HUDEP-2 (cell line): Measurements from ENCODE around the gene ZDHHC1.
"Not testable (repeated sequence)": the region's sequence is repeated elsewhere in the genome, so short reads cannot be mapped to it uniquely, and the experiment has no call there.

ENCODE experiments used
- DNase-seq, 76 experiments: peaks; one replicate each; lab custom pipeline; 2025; ENCODE audit not compliant: unreplicated experiment in 76 of 76; lab: John Stamatoyannopoulos, UW

The ZDHHC1 gene

DNA sequence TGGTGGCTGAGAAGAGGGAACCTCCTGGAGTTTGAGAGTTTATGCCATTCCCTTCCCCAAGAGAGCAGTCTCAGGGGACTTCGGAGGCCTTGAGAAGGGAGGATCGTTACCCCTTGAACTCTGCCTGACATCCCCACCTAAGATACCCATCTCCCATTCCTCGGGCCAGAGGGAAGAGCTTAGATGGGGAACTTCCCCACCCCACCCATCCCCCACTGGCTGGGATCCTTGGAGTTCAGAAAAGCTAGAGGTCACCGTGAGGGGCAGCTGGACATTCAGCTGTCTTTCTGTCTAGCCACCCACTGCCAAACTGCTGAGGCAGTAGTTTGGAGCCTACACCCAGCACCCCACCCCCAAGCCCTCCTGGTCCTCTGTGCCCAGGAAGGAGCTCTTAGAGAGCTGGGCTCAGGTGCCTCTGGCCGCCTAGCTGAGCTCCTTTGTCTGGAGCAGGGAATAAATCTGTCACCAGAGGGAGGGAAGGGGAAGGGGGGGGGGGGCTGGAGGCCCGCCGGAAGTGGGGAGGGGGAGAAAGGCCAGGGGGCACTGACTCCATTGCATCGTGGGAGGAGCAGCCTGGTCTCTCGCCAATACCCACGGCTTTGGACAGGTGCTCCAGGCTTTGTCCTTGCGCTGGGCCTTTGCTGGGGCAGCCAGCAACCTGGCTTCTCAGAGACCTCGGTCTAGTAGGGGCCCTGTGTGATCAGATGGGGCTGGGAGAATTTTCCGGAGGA is 15.7 kb upstream of the ZDHHC1 start:
- DNase-seq = no peak

DNA sequence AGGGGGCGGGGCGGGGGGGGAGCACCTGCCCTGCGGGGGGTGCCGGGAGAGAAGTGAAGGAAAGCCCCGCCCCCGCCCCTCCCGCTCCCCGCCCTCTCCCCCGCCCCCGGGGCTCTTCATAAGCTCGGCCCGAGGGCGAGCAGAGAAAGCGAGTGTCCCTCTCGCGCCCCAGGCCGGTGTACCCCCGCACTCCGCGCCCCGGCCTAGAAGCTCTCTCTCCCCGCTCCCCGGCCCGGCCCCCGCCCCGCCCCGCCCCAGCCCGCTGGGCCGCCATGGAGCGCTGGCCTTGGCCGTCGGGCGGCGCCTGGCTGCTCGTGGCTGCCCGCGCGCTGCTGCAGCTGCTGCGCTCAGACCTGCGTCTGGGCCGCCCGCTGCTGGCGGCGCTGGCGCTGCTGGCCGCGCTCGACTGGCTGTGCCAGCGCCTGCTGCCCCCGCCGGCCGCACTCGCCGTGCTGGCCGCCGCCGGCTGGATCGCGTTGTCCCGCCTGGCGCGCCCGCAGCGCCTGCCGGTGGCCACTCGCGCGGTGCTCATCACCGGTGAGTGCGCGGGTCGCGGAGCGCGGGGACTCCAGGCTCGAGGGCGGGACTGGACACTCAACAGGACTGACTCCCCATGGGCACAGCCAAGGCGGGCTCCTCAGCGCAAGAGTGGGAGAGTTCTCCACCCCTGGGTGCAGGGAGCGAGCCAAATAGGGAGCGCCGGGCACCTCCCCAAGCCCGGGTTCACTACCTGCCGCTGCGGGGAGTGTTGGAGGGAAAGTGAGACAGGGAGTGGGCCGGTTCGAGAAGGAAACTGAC is 14.9 kb upstream of the ZDHHC1 start, which contains the start of gene HSD11B2:
HSD11B2 (plus strand) TSS at position 145 of the 798 bp plus-strand sequence; CDS start at position 273, 128 bp downstream.
- DNase-seq = peak in 34 of 76 experiments; percentile 5 to 70 (median 33)

DNA sequence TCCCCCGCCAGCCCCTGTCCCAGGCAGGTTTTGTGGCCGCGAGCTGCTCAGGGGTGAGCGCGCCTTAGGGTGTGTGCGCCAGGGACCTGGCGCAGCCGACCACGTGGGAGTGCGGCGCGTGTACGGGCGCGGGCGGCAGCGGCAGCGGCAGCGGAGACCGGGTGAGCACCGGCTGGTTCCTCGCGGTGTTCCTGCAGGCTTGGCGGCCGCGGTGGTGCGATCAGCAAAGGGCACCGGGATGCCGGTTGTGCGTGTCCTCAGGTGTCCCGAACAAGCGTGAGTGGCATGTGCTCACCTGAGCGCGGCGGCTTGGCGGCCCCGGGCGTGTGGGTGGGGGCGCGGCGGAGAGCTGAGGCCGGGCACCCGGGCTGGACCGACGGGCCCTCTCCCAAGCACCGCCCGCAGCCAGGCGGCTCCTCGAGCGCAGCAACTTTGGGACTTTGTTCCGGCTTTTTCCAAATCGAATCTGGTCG is 14.3 kb upstream of the ZDHHC1 start:
- peak in 14 of 76 experiments; percentile 8 to 53 (median 26) for DNase-seq

DNA sequence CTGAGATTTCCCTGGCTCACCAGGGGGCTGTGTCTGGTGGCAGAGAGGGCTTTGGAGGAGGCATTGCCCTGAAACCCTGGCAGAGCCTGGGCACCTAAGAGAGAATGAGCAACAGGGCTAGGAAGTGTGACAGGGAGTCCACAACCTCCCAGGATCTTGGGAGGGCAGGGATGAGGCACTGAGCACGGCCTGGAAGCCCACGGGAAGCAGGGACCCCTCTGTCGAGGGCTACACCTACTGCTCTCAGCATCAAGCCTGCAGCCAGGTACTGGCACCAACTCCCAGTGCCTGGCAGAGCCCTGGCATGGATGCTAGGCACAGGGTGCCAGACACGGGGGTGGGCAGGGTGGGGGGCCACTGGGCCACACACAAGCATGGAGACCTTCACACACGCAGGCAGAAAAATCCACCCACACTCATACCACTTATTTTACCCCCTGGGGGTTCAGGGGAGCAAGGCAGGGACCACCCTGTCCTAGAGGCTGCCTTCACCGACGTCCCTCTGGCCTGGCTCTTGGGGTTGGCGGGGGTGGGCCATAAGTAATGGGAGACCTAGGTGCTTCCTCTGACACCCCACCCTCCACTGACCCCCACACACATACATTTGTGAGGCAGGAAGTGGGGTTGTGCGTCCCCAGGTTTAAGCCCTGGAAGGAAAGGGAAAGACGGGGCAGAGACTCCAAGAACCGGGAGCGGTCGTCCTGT is 13.7 kb upstream of the ZDHHC1 start:
- no peak for DNase-seq

DNA sequence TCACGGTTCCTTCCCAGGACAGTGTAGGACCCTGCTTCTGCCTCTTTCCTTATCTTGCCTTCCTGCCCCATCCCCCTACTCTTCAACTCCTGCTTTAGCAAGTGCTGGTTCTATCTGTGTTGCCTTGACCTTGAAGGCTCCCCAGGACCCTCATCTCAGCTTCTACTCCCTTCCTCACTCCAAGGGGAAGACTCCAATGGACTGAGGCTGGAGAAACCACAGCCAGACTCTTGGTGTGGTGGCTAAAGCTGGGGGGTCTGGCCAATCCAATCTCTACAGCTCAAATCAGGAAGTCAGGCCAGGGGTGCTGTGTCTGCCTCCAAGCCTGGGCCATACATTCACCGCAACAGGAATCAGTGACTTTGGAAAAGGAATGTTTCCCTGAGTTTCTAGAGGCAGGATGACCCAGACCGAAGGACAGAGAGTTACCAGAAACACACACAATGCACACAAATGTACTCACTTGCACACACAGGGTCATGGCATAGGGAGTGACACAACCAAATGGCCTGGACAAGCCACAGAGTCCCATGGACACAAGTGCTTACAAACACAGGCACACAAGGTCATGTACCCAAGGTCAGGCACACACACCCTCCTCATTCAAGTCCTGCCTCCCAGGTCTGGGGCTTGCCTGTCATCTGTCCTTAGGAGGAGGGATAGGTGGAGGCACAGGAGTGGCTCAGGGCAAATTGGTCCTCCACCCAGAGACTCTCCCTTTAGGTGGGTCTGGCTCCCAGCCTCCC is 12.9 kb upstream of the ZDHHC1 start:
- peak in 2 of 76 experiments; percentile 6 to 18 for DNase-seq

DNA sequence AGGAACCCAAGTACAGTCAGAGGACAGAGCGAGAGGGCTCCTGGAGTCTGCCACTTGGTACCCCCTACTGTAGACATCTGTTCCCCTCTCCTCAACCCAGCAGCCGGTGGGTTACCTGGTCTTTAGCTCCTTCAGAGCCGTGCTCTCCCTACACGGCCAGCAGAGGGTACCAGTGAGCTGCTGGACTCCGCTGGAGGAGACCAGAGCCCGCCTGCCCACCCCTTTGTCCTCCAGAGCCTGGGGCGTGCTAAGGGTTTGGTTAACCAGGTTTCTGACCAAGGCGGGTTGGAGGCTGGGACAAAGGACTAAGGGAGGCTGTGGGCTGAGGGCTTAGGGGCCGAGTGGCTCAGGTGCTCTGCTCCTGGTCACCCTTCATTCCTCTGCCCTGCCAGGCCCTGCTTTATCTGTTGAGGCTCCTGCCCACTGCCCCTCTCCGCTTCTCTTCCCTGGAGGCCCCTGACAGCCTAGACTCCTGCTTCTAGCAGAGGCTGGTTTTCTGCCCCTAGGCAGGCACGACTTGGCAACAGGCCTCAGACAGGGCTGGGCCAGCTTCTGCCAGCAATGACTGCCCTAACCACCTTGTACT is 12.0 kb upstream of the ZDHHC1 start:
- DNase-seq = peak in 57 of 76 experiments; percentile 9 to 71 (median 47)

DNA sequence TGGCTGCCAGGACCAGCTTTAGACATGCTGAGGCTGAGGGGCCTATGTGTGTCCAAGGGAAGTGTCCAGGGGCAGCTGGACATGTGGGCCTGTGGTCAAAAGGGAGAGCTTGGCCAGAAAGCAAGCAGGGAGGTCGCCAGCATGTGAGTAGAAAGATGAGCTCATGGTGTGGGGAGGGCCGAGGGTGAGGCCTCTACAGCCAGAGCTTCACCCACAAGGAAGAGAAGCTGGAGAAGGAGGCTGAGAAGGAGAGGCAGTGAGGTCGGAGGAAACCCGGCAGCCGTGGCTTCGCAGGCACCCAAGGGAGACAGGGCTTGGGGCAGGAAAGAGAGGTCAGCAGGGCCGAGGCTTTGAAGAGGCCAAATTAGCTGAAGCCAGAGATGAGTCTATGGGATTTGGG is 10.7 kb upstream of the ZDHHC1 start:
- no peak for DNase-seq

DNA sequence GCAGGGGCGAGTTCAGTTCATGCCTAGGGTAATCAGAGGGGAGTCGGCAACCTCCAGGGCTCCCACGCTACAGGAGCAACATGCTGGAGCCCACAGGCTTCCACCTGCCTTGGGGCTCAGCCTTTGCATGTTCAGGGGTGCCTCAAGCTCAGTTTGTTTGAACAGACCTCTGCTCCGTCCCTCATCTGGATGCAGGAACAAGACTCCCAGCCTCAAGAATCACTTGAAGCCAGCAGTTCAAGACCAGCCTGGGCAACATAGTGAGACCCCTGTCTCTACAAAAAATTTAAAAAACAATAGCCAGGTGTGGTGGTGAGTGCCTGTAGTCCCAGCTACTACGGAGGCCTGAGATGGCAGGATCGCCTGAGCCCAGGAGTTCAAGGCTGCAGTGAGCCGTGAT is 9.7 kb upstream of the ZDHHC1 start:
- no peak for DNase-seq

DNA sequence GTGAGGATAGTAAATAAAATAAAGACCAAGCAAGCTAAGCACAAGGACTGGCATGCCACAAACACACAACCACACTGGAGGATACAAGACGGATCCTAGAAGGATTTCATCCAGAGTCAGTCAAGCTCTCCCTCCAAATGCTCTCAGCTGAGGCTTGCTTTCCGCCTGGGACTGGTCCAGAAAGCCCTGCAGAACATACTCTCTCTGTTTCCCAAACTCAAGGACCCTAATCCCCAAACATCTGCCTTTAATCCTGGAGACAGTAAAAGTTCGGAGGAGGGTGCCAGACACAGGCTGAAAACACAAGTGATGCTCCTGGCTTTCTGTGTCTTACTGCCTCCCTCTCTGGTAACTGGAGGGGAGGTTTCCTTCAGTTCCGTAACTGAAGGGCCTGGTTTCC is 9.3 kb upstream of the ZDHHC1 start:
- no peak for DNase-seq

DNA sequence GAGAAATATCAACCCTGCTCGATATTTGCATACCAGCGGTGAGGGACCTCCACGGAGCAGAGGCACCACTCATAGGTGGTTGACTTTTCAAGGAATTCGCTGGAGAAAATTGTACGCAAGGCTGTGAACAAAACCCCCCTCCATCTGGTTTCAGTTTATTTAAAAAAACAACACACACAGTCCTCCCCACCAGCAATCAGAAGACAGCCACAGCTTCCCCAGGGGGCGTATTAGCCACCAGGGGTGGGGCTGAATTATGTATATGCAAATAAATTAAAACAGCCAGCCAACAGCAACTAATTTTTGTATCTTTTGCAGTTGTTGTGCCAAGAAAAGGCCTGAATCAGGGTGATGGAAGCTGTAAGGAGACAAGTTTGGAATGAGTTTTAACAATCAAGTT is 8.8 kb upstream of the ZDHHC1 start:
- DNase-seq = no peak

DNA sequence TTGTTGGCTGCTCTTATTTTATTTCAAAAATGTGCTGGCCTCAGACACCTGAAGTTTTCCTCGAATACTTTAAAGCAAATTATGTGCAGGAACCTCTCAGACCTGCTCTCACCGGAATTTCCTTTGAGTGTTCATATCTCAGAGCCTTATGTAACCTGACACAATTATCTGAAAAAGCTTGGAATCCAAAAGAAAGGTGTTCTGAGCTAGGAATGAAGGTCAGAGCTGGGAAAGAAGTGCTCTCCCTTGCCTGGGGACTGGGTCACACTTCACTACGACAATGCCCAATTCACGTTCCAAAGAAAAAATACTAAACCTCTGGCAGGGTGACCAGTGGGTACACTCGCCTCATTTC is 8.0 kb upstream of the ZDHHC1 start:
- DNase-seq = no peak

DNA sequence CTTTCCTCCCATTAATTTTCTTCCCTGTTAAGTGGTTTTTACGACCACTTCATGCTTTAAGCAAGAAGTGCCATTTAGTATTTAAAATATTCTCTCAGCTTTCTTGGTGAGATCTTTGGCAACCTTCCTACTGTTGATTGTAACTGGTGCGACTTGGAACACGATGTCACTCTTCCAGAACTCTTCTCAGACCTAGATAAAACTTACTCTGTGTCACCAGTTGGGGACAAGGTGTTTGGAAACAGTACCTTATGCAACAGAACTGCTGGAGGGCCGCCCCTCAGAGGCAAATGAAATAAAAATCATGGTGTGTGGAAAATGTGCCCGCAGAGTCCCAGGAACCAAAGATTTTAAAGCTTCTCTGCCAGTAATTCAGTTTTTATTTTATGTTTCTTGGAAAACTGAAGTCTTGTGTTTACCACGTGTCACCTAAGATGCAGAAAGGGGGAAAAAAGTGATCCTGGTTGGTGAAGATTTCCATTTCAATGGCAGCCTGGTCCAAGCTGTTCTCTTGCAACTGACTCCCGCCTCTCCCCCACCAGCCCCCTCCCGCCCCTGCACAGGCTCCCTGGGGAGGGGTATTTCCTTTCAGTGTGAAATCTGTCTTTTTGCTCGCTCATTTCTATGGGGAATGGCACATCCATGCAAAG is 7.5 kb upstream of the ZDHHC1 start:
- DNase-seq = peak in 10 of 76 experiments; percentile 12 to 37 (median 23)

DNA sequence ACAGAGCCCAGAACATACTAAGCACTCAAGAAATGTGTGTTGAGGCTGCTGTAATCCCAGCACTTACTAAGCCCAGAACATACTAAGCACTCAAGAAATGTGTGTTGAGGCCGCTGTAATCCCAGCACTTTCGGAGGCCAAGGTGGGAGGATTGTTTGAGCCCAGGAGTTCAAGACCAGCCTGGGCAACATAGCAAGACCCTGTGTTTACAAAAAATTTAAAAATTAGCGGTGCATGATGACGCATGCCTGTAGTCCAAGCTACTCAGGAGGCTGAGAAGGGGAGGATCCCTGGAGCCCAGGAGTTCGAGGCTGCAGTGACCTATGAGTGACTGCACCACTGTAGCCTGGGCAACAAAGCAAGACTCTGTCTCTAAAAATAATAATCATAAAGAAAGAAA is 6.7 kb upstream of the ZDHHC1 start:
- DNase-seq = no peak

DNA sequence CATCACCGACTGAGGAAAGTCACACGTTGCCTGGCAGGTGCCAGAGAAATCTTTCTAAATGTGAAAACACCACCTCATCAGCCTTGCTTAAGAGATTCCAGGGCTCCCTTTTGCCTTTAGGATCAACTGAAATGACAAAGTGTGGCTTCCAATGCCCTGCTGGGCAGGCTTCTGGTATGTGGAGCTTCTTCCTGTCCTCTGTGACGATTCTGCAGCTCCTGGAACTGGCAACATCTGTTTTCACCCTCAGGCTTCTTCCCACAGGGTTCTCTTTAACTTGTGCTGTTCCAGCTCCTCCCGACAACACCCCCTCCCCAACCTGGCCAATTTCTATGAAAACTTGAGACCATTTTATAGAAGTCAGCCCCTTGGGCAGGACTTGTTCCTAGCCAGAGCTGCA is 4.8 kb upstream of the ZDHHC1 start:
- DNase-seq = no peak

DNA sequence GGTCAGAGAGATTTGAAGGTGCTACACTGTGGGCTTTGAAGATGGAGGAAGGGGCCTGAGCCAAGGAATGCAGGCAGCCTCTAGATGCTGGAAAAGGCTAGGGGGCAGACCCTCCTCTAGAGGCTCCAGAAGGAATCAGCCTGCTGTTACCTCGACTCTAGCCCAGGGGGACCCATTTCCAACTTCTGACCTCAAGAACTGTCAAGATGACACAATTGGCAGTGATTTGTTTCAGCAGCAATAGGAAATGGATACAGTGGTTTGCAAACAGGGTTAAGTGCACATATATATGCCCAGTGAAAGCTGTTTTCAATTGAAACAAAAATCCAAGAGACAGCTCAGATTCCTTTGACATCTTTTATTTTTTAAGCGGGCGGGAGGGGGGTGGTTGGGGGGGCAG is 3.7 kb upstream of the ZDHHC1 start:
- no peak for DNase-seq

DNA sequence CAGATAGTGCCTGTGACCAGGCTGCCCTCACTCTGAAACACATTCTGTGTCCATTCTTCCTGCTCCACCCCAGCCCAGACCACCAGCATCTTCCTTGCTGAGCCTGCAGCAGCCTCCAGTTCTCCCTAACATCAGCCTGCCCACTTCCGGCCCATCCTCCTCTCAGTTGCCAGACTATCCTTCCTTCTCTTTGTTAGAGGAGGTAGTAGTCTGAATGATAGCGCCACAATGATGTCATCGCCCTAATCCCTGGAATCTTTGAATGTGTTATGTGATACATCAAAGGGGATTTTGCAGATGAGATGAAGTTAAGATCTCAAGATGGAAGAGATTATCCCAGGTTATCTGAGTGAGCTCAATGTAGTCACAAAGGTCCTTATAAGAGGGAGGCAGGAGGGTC is 3.2 kb upstream of the ZDHHC1 start:
- no peak for DNase-seq

DNA sequence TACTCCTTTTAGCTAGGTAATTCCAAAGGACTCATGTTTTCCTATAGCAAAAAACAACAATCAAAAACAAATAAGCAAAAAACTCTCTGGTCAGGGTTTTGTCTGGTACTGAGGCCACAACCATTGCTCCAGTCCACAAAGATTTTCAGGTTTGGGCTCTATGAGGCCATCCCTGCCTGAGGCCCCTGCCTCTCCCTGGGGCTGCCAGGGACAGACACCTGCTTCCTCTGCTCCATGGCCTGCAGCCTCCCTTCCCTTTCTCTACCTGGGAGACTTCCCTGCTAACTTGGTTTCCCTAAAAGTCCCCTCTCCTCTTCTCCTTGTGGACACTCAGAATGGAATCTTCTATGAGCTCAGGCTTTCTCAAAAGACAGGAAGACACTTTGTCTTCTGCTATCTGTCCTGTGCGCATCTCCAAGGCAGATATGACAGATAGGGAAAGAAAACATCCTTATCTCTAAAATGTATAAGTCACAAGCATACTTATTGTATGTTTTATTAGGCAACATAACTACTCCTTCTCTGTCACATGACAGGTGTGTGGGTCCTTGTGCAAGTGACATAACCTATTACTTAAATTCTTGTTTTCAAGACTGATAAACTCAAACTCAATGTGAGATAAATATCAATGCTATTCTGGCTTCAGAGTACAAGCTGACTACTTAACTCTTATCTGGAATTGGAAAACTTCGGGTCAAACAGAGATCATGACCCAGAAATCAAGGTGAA is 1.2 kb upstream of the ZDHHC1 start:
- no peak for DNase-seq

DNA sequence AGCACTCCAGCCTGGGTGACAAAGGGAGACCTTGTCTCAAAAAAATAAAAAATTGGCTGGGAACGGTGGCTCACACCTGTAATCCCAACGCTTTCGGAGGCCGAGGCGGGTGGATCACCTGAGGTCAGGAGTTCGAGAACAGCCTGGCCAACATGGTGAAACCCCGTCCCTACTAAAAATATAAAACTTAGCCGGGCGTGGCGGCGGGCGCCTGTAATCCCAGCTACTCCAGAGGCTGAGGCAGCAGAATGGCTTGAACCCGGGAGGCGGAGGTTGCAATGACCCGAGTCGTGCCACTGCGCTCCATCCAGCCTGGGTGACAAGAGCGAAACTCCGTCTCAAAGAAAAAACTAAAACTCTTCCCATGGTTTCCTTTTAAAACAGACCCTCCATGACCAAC is 856 bp downstream of the ZDHHC1 start:
- not testable (repeated sequence) for DNase-seq
